GM19193 (cell line): ENCODE measurements around the gene TOGARAM2.

Source experiments
- POLR2A ChIP-seq: IDR thresholded peaks from 4 replicates; pipeline ENCODE4 v1.6.1; 2011; ENCODE audit not compliant: insufficient read depth, insufficient read length; ENCODE audit errors: extremely low read depth

The TOGARAM2 gene

DNA sequence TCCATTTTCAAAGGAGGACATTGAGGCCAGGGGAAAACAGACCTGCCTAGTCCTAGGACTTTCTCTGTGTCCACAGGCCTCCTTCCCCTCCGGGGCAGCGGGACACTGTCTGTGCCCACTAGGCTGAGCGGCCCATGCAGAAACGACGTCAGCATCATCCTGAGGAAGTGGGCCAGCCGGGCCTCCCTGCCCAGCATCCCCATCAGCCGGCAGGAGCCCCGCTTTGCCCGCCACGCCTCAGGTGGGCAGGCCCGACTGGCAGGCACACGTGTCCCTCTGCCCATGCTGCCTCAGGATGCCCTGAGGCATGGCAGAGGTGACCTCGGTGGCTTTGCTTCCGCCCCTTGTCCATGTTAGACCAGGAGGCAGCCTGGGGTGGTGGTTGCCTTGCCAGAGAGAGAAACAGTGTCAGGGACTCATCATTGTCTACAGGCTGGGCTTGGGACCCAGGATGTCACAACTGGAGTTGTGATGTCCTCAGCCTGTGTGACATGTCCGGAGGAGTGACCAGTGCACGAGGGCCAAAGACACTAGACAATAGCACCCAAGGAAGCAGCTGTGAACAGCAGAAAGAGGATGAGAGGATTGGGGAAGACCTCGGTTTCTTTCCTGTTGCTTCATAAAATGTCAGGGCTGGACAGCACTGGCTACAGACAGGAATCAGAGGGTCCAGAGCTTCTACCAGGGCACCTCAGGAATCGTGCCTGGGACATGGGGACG is 36.8 kb downstream of the TOGARAM2 start:
- TF ChIP-seq POLR2A: no peak

DNA sequence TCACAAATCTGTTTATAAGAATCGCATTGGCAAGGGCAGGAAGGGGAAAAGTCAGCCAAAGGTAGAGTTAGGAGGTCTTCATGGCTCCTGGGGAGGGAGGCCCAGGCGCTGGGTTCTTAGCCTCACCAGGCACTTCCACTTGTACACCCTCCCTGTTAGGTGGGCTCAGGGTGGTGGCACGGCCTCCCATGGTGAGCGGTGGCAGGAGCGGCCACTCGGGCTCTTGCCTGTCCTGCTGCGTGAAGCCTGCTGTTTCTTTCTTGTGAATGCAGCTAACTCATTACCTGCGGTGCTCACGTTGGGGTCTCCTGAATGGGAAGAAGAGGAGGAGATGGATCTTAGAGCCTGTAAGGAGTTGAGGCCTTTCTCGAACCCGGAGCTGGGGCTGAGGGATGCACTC is 40.8 kb downstream of the TOGARAM2 start:
- no peak for TF ChIP-seq POLR2A

DNA sequence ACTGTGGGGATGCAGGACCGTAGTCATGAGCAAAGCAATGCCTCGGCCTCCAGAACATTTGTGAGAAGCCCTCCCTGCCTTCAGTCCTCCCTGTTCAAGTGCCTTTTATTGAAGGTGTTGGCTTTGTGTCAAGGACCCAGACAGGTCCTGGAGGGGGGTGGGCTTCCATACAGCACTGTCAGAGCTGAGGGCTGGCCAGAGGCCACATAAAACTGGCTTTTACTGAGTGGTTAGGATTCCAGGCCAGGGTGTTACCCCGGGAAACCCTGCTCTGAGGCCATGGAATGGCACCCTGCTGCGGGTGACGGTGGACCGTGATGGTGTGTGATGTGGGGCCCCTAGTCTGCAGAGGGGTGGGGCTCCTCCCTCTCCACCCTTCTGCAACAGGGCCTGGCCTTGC is 41.6 kb downstream of the TOGARAM2 start:
- no peak for TF ChIP-seq POLR2A

DNA sequence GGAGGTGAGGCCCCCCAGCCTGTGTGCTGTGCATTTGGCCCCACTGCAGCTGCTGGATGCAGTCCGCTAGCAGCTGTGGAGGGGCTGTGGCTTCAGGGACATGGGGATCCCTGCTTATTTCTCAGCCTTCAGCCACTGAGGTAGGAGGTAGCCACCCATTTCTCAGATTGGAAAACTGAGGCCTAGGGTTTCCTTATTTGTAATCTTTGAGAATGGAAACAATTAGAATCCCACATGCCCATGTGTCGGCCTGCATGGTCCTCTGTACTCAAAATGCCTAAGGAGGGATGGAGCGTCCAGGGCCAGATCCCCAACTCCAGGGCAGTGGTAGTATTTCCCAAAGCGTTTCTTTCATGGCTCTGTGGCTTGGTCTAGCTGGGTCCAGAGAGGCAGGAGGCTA is 42.1 kb downstream of the TOGARAM2 start:
- no peak for TF ChIP-seq POLR2A

DNA sequence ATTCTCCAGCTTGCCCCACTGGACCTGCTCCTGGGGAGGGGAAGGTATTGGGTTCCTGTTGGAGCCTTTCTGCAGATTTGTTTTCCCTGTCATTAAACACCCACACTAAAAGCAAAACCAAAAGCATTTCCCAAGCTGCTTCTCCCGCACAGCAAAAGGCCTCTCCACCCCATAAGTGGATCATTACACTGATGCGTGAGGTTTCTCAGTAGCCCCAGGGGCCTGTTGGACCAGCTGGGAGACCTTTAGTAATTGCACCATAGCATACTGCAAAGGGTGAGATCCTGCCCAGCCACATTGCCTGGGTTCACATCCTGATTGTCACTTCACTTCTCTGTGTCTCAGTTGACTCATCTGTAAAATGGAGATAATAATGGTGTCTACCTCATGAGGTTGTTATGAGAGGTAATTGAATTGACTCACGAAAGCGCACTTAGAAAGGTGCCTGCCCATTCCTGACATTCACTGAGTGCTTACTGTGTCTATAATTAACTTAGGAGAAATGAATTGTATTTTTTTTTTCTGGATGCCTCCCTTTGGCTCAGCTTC is 43.9 kb downstream of the TOGARAM2 start:
- no peak for TF ChIP-seq POLR2A

DNA sequence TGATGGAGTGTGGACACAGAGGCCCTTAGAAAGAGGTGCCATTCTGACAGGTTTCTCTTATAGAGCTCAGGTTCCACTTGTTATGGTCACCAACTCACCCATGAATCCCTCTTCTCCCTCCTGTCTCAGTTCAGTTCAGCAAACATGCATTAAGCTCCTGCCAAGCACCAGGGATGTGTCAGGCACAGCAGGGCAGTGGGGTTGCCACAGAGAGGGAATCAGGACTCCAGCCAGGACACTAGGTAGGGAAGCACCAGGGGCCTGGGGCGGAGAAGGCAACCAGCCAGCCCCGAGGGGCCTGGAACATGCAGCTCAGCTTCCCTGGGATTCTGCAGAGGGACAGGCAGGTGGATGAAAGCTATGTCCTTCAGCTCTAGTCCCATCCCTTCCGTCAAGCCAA is 44.6 kb downstream of the TOGARAM2 start:
- no peak for TF ChIP-seq POLR2A

DNA sequence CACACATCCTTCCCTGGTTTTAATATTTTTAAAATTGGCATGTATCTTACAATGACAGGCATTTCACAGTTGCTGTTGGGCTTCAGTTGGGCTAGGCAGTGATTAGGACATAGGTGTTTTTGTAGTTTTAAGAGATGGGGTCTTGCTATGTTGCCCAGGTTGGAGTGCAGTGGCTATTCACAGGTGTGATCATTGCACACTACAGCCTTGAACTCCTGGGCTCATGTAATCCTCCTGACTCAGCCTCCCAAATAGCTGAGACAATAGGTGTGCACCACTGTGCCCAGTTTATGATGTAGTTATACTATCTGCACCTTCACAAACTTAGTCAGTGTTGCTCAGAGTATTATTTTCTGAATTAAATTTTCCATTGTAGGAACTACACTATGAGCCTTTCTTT is 49.9 kb downstream of the TOGARAM2 start:
- TF ChIP-seq POLR2A: no peak

DNA sequence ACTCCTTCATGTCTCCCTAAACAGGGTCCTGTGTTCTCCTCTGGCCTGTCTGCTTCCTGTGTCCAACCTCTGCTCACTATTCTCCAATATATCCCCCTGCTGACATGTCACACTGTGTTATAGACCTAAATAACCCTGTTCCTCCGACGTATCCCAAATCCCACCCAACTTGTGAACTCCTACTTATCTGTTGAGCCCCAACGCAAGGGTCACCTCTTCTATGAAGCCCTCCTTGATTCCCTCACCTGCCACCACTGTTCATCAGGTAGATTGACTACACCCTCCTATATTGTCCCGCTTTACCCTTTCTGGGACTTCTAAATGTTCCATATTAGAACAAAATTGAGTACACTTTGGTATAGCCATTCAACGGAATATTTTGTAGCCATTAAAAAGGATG is 51.1 kb downstream of the TOGARAM2 start:
- no peak for TF ChIP-seq POLR2A

DNA sequence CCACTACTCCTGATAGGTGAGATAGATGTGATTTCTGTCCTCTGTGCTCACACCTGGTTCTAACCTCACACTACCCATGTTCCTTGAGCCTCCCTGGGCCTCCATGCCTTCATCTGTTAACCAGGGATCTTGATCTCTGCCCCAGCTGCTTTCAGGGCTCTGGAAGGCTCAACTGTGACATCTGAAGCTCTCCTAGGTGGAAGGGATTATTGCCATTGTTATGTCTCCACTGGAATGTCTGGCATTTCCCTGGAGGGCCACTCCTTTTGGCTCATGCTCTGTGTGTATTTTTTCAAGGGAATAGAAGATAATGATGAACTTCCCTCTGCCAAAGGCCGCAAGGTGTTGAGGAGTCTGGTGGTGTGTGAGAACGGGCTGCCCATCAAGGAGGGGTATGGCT is 52.1 kb downstream of the TOGARAM2 start:
- TF ChIP-seq POLR2A: no peak

DNA sequence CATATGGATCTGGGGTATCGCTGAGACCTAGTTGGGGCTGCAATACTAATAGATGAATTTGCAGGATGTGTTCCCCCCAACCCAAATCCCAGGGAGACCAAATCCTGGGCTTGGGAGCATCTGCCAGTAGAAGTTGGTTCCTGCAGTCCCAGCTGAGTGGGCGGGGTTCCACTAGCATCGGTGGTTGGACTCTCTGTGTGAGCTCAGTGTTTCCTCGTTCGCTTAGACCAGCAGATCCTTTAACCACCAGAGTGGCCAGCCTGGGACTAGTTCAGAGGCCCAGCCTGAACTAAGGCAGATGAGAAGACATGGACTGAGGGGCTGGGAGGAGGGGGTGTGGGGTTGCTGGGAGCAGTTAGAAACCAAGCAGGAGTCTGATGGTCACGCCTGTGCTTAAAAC is 52.6 kb downstream of the TOGARAM2 start:
- TF ChIP-seq POLR2A: no peak

DNA sequence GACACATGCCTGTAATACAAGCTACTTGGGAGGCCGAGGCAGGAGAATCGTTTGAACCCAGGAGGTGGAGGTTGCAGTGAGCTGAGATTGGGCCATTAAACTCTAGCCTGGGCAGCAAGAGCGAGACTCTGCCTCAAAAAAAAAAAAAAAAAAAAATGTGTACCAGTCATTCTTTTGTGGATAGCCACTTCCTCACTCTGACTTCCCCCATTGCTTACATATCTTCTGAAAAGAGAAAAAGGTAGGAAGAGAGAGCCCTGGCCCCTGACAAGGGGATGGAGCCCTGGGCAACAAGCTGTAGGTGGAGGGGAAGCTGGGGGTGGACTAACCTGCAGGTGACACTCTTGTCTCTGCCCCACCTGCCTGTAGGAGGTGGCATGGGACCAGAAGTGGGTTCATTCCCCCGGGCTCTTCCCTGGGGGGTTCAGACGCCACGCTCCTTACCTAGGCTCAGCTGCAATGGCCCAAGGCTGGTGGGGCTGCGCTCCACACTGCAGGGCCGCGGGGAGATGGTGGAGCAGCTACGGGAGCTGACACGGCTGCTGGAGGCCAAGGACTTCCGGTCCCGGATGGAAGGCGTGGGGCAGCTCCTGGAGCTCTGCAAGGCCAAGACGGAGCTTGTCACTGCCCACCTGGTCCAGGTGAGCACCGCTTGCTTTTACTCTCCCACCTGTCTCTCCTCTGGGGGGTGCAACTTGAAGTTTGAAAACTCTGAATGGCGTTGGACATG is 54.1 kb downstream of the TOGARAM2 start:
- TF ChIP-seq POLR2A: no peak

DNA sequence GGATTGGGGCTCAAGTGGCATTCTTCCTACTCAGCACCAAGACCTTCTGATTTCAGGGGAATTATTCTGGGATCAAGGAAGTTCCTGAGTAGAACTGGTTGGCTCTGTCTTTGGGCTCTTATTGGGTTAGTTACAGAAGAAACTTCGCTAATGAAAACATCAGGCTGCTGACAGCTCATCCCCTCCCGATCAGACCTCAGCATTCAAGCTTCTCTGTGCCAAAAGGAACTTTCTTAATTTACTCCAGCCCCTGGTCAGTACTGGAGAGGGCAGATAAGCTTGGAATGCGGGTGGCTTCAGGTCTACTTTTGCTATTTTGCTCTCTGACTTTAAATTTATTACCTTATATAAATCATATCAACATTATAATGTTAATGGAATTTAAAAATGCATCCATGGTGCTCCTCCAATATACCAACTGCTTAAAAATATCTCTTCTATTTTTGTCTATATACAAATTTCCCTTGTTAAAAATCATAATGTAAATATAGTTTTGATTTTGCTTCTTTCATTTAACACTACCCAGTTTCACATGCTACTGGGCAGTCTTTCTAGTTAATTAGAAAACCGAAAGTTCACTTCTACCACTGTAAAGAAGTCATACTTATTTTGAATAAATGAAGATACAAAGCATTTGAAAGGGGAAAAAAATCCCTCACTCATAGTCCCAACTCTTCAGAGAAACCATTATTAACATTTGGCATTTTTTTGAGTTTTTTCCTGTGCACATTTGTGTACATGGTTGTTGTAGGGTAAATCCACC is 58.8 kb downstream of the TOGARAM2 start:
- TF ChIP-seq POLR2A: no peak

DNA sequence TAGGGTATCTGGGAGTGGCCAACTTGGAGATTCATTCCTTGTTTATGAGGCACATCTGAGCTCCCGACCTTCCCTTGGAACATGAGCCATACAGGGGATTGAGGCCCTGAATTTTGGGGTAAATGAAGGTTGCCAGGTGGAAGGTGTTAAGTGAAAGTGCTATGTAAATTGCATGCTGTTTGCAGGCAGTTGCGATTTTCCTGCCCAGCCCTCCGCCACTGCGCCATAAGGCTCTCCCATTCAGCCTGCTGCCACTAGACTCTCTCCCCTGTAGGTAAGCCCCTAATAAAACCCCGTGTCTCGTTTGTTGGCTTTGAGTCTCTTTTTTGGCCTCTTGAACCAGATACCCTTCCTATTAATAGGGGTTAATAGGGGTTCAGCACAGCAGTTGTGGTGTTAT is 59.5 kb downstream of the TOGARAM2 start:
- TF ChIP-seq POLR2A: no peak

DNA sequence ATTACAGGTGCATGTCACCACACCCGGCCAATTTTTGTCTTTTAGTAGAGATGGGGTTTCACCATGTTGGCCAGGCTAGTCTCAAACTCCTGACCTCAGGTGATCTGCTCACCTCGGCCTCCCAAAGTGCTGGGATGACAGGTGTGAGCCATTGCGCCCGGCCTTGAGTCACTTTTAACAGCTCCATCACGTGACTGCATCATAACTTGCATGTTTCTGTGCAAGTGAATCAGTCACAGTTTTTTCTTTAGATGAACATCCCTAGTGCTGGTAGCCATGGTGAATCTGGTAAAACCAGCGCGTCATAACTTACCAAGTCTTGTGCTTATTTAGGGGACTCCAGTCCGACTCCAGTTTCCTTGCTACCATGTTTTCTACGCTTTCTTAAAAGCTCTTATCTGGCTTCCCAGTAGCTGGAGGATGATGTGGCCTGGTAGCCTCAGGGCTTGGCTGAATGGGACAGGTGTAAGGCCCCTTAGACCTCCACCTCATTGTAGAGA is 60.1 kb downstream of the TOGARAM2 start:
- TF ChIP-seq POLR2A: no peak

DNA sequence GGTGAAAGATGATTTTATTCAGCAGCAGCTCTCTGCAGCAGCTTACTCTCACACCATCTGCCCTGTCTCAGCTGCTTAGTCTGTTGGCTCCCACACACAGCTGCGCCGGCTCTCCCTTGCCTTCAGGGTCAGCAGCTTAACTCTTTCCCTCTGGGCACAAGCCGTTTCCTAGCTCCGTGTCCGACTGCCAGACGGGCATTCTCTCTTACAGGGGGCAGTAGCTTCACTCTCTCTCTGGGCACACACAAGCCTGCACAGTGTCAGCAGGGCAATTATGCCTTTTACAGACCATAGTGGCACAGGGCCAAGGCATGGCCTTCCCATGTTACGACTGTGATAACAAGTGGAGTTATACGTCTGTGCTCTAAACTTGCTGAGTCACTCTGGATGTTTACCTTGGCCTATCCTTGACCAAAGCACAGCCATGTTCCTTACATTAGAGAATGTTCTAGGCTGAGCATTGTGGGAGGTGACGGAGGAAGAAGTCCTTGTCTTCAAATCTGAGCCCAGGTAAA is 61.5 kb downstream of the TOGARAM2 start:
- TF ChIP-seq POLR2A: no peak

DNA sequence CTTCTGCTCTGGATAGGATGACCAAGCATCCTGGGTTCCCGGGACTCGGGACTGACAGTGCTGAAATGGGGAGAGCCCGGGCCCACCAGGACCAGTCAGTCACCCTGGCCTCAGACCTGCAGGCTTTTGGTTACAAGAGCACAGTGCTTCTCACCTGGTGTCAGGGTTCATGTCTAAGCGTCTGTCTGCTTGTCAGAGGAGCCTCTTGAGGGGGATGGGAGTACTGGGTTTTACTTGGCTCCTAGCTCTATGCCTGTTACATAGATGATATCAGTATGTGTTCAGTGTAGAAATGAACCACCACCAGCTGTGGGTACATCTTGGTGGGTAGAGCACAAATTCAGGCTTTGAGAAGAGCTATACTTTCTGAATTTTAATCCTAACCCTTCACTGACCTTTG is 63.4 kb downstream of the TOGARAM2 start:
- no peak for TF ChIP-seq POLR2A

DNA sequence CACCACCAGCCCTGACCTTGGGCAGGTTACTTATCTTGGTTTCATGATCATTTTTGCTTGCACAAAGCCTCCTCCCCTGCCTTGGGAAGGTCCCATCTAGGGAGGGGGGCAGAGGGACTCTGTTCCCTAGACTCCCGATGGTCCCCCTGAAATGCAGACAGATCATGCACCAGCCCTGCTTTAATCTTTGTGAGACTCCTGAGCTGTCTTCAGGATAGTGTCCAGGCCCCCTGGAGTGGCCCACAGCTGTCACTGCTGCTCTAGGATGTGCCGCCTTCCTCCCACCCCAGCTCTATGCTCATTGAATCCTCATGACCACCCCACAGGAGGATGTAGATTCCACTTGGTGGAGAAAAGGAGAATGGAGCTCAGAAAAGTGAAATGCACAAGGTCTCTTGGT is 65.2 kb downstream of the TOGARAM2 start:
- TF ChIP-seq POLR2A: no peak
